Small intestine (tissue), 16 donors: ENCODE measurements around the gene RANBP3. TPM values are rescaled to one million over a fixed set of nuclear protein-coding genes. Genes with fewer than 3 reads are reported as not detected.
A peak's percentile ranks its signal among the peaks of the same experiment; 100 is the strongest.
"Not testable (repeated sequence)": the region's sequence is repeated elsewhere in the genome, so short reads cannot be mapped to it uniquely, and the experiment has no call there.

Experiments used
- DNase-seq, 2 donors: peaks; one replicate each; pipeline versions ENCODE4 v3.0.0 to v3.0.0-alpha.2; 2013
- FAIRE-seq: peaks from 2 replicates; lab custom pipeline; 2012; peaks lifted over from hg19 to GRCh38; lab: Jason Lieb, UNC
- H3K27ac ChIP-seq, 3 donors: one replicate each; pipeline ENCODE4 v1.5.1; 2013; ENCODE audit warnings: low read length in 2 of 3, mild to moderate bottlenecking in 2 of 3, control low read depth in 1 of 3, inconsistent platforms in 1 of 3, low read depth in 1 of 3, moderate library complexity in 1 of 3
- H3K27me3 ChIP-seq, 3 donors: one replicate each; pipeline ENCODE4 v1.6.1; 2013; ENCODE audit warnings: low read length in 3 of 3, inconsistent platforms in 1 of 3; ENCODE audit not compliant: control insufficient read depth in 3 of 3, insufficient read depth in 3 of 3
- H3K36me3 ChIP-seq, 3 donors: one replicate each; pipeline ENCODE4 v1.6.1; 2013; ENCODE audit warnings: low read length in 3 of 3, inconsistent platforms in 1 of 3, low read depth in 1 of 3, mild to moderate bottlenecking in 1 of 3, moderate library complexity in 1 of 3; ENCODE audit not compliant: control insufficient read depth in 3 of 3, insufficient read depth in 2 of 3
- H3K4me1 ChIP-seq, 3 donors: one replicate each; pipeline ENCODE4 v1.6.1; 2013; ENCODE audit warnings: low read length in 2 of 3, inconsistent platforms in 1 of 3, low read depth in 1 of 3, mild to moderate bottlenecking in 1 of 3, moderate library complexity in 1 of 3; ENCODE audit not compliant: control insufficient read depth in 3 of 3, insufficient read depth in 2 of 3
- H3K4me3 ChIP-seq, 3 donors: one replicate each; pipeline ENCODE4 v1.5.1; 2013; ENCODE audit warnings: low read length in 3 of 3, control low read depth in 1 of 3, inconsistent platforms in 1 of 3, low read depth in 1 of 3, mild to moderate bottlenecking in 1 of 3, moderate library complexity in 1 of 3
- H3K9me3 ChIP-seq, 2 donors: one replicate each; pipeline ENCODE4 v1.6.1; 2013; ENCODE audit warnings: low read depth in 1 of 2, low read length in 1 of 2; ENCODE audit not compliant: control insufficient read depth in 2 of 2, insufficient read depth in 1 of 2
- WGBS, 3 donors: extraction: QIAGEN DNeasy Blood & Tissue Kit; methylation state at CpG; one replicate each; pipeline ENCODE4 v1.1.7; 2013; 5-methylcytosine and 5-hydroxymethylcytosine counted together
- long read RNA-seq, 10 donors: transcript quantifications; one replicate each; lab custom pipeline, GENCODE V29; 2026
- polyA plus RNA-seq, 4 donors: library from polyadenylated mRNA; stranded (reverse) in 3 of 4; unstranded in 1 of 4; fragments of 200-250 nt in 3 of 4; fragments of 120-200 nt in 1 of 4; gene quantifications; one replicate each; pipeline versions ENCODE4 v1.2.1 to v1.2.3, GENCODE V29; 2013
- donor health status: healthy with polysubstance abuse.
- donor health status: control.
- donor health status: control.
- donor health status: Bipolar disorder and iron deficiency.
- donor health status: healthy.

The RANBP3 gene, protein sequence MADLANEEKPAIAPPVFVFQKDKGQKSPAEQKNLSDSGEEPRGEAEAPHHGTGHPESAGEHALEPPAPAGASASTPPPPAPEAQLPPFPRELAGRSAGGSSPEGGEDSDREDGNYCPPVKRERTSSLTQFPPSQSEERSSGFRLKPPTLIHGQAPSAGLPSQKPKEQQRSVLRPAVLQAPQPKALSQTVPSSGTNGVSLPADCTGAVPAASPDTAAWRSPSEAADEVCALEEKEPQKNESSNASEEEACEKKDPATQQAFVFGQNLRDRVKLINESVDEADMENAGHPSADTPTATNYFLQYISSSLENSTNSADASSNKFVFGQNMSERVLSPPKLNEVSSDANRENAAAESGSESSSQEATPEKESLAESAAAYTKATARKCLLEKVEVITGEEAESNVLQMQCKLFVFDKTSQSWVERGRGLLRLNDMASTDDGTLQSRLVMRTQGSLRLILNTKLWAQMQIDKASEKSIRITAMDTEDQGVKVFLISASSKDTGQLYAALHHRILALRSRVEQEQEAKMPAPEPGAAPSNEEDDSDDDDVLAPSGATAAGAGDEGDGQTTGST
- polyA plus RNA-seq: 10 to 100 TPM; 23.0 to 52.5 (median 38.3) TPM
- long read RNA-seq, donor 1: 0 reads
- long read RNA-seq, donor 2: 0 reads
- long read RNA-seq, donor 3, partial matches to known transcripts: 0 of 4 reads
- long read RNA-seq, donor 3, other reads (novel, unspliced or antisense): 0 of 4 reads
- long read RNA-seq, donor 4, partial matches to known transcripts: 0 of 1 reads
- long read RNA-seq, donor 4, other reads (novel, unspliced or antisense): 0 of 1 reads
- long read RNA-seq, donor 5: 0 reads
- long read RNA-seq, donor 6, partial matches to known transcripts: 0 of 1 reads
- long read RNA-seq, donor 6, other reads (novel, unspliced or antisense): 0 of 1 reads
- long read RNA-seq, donor 7, partial matches to known transcripts: 5 of 11 reads
- long read RNA-seq, donor 7, other reads (novel, unspliced or antisense): 0 of 11 reads
- long read RNA-seq, donor 8, partial matches to known transcripts: 0 of 2 reads
- long read RNA-seq, donor 8, other reads (novel, unspliced or antisense): 0 of 2 reads
- long read RNA-seq, donor 9, partial matches to known transcripts: 0 of 1 reads
- long read RNA-seq, donor 9, other reads (novel, unspliced or antisense): 0 of 1 reads
- long read RNA-seq, donor 10, partial matches to known transcripts: 18 of 25 reads
- long read RNA-seq, donor 10, other reads (novel, unspliced or antisense): 0 of 25 reads

- peaks cover 0 to 20% (median 7%) of the 10 kb centered on the region in 3 donors for H3K36me3 ChIP-seq
- H3K4me1 ChIP-seq: peaks cover 10 to 39% (median 19%) of the 10 kb centered on the region in 3 donors
- no peaks in the 10 kb centered on the region for H3K27me3 ChIP-seq
- FAIRE-seq (no peak), DNase-seq (peak; percentile 99 to 100)
- peak within 1 kb of the TSS; percentile 92 to 99 (median 98) for H3K4me3 ChIP-seq
- no peaks in the 10 kb centered on the region for H3K9me3 ChIP-seq
- H3K27ac ChIP-seq: peak within 1 kb of the TSS; percentile 84 to 93 (median 87)
- 0% methylated on average over 77 to 88 of the region's 88 CpGs for WGBS, 3 donors
These were observed at the start of gene RANBP3 for GRCh38 chr19:5977785-5978605. RANBP3 (minus strand) TSS chr19:5978140; CDS start chr19:5978082, 58 bp downstream.

- DNase-seq (no peak), FAIRE-seq (no peak)
- H3K4me3 ChIP-seq: no peak overlapping the region
- WGBS, 3 donors: 89 to 92% (median 91%) methylated on average over 30 of the region's 30 CpGs
- no peaks in the 10 kb centered on the region for H3K27me3 ChIP-seq
- peaks cover 0 to 36% (median 0%) of the 10 kb centered on the region in 3 donors for H3K36me3 ChIP-seq
- peaks cover 0 to 4% of the 10 kb centered on the region in 2 donors for H3K9me3 ChIP-seq
- H3K4me1 ChIP-seq: no peaks in the 10 kb centered on the region
- H3K27ac ChIP-seq: no peak overlapping the region
These were observed 48.7 kb upstream of the RANBP3 start for GRCh38 chr19:6026390-6027227.

- H3K27me3 ChIP-seq, H3K9me3 ChIP-seq, DNase-seq, H3K4me1 ChIP-seq, H3K27ac ChIP-seq, H3K4me3 ChIP-seq, FAIRE-seq: not testable (repeated sequence)
- peaks cover 0 to 43% (median 0%) of the 10 kb centered on the region in 3 donors for H3K36me3 ChIP-seq
- 96 to 98% (median 97%) methylated on average over 21 to 26 of the region's 27 CpGs for WGBS, 3 donors
These were observed 46.8 kb upstream of the RANBP3 start for GRCh38 chr19:6024756-6025155.

- Histone ChIP-seq H3K4me1 (no peaks in the 10 kb centered on the region), H3K27me3 (no peaks in the 10 kb centered on the region), H3K27ac (no peak overlapping the region), H3K9me3 (no peaks in the 10 kb centered on the region), H3K36me3 (peaks cover 0 to 46% (median 0%) of the 10 kb centered on the region in 3 donors), H3K4me3 (no peak overlapping the region)
- WGBS, 3 donors: 86 to 91% (median 89%) methylated on average over 12 of the region's 12 CpGs
- no peak for DNase-seq
- FAIRE-seq: no peak
These were observed 46.0 kb upstream of the RANBP3 start for GRCh38 chr19:6023936-6024335.

- peaks cover 0 to 44% (median 0%) of the 10 kb centered on the region in 3 donors for H3K36me3 ChIP-seq
- no peak overlapping the region for H3K4me3 ChIP-seq
- no peaks in the 10 kb centered on the region for H3K9me3 ChIP-seq
- no peaks in the 10 kb centered on the region for H3K27me3 ChIP-seq
- H3K27ac ChIP-seq: no peak overlapping the region
- DNase-seq (no peak), FAIRE-seq (no peak)
- WGBS, 3 donors: 77 to 86% (median 84%) methylated on average over 21 of the region's 21 CpGs
- no peaks in the 10 kb centered on the region for H3K4me1 ChIP-seq
These were observed 45.2 kb upstream of the RANBP3 start for GRCh38 chr19:6023085-6023682.

DNA sequence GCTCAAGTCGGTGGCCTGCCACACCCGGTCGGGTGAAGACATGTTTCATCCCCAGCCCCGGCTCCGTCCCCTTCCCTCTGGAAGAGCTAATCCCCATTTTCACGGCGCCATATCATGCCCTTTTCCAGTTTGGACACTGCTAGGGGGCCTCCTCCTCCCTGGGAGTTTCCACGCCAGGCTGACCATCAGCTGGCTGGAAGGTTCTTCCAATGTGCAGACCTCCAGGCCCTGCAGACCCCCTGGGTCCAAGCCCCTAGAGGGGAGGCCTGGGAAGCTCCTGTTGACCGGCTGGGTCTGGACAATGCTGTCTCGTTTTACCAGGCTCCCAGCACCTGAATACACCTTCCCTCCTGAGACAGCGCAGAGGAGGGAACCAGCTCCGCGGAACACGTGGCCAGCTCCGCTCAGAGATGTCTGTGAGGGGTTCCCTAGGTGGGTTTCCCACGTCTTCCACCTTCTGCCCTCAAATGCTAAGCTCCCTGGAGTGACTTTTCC lies 44.7 kb upstream of the RANBP3 start:
- WGBS, 3 donors: 68 to 78% (median 71%) methylated on average over 16 of the region's 16 CpGs
- peaks cover 0 to 44% (median 0%) of the 10 kb centered on the region in 3 donors for H3K36me3 ChIP-seq
- no peaks in the 10 kb centered on the region for H3K9me3 ChIP-seq
- H3K27ac ChIP-seq: no peak overlapping the region
- H3K4me1 ChIP-seq: no peaks in the 10 kb centered on the region
- H3K27me3 ChIP-seq: no peaks in the 10 kb centered on the region
- no peak overlapping the region for H3K4me3 ChIP-seq
- FAIRE-seq (no peak), DNase-seq (no peak)
